Sigmoid colon (tissue), 4 donors: ENCODE data around the gene LMF2.

ENCODE experiments used
- CTCF ChIP-seq, 4 experiments: fragments of 450-650 bp in 3 of 4; fragments of 200-600 bp in 1 of 4; IDR thresholded peaks; one replicate each; pipeline ENCODE4 v1.5.1; 2016 to 2019; ENCODE audit warnings: antibody characterized with exemption in 4 of 4, mild to moderate bottlenecking in 3 of 4, moderate library complexity in 2 of 4
- EP300 ChIP-seq, 4 donors: sonication (generic); formaldehyde crosslinking; IDR thresholded peaks; one replicate each; pipeline ENCODE4 v1.6.1; 2017; ENCODE audit warnings: antibody characterized with exemption in 4 of 4
- POLR2AphosphoS5 ChIP-seq, 4 donors: sonication (generic); formaldehyde crosslinking; IDR thresholded peaks; one replicate each; pipeline ENCODE4 v1.6.1; 2017; ENCODE audit warnings: antibody characterized with exemption in 4 of 4

GRCh38 chr22:50529897-50530579 is 22.5 kb upstream of the LMF2 start, which contains the start of gene TYMP:
- TF ChIP-seq CTCF (IDR thresholded peaks at IDR 0.05) (no peak), POLR2AphosphoS5 (IDR thresholded peaks at IDR 0.05) (peak; percentile 65 to 75 (median 69)), EP300 (IDR thresholded peaks at IDR 0.05) (no peak)
